AG04450 (cell line): ENCODE results near the gene CDH18. TPM values are rescaled to one million over a fixed set of nuclear protein-coding genes. Genes with fewer than 3 reads are reported as not detected.

Source experiments
- CTCF ChIA-PET: fragments of 300-600, 350-600 bp; formaldehyde crosslinking; extraction: SDS; loops from one replicate; lab custom pipeline; 2022; ENCODE audit warnings: antibody characterized with exemption, inconsistent platforms; lab: Charles Lee
- POLR2A ChIA-PET: fragments of 350-600 bp; formaldehyde crosslinking; extraction: SDS; loops from one replicate; lab custom pipeline; 2021; ENCODE audit warnings: antibody characterized with exemption, inconsistent platforms; lab: Yijun Ruan, JAX
- DNase-seq: peaks from one replicate; pipeline ENCODE4 v3.0.0-alpha.2; 2011; ENCODE audit warnings: low read depth, low spot score
- H3K27ac ChIP-seq: one replicate; pipeline ENCODE4 v1.5.1; 2012; ENCODE audit warnings: low read depth, low read length, control low read depth
- H3K27me3 ChIP-seq: one replicate; pipeline ENCODE4 v1.6.0; 2012; ENCODE audit warnings: low read length; ENCODE audit not compliant: control insufficient read depth, insufficient read depth
- H3K4me3 ChIP-seq: 2 replicates; pipeline ENCODE4 v1.5.1; 2011; ENCODE audit warnings: mild to moderate bottlenecking, low read depth, low read length, control low read depth
- H3K9me3 ChIP-seq: 2 replicates; pipeline ENCODE4 v1.5.1; 2012; ENCODE audit warnings: low read length; ENCODE audit not compliant: control insufficient read depth, insufficient read depth
- polyA plus RNA-seq: library from polyadenylated mRNA; depleted of rRNA; stranded (reverse); fragments of >200 nt; gene quantifications from 2 replicates; pipeline ENCODE4 v1.2.3, GENCODE V29; 2011
- TF ChIP-seq, protein P1 (sequence below): IDR thresholded peaks from 2 replicates; pipeline ENCODE4 v1.5.1; 2011; ENCODE audit warnings: low read depth, low read length, control low read depth, inconsistent platforms

CDH18 gene
- polyA plus RNA-seq, 1 experiment, result 0.19 TPM

DNA sequence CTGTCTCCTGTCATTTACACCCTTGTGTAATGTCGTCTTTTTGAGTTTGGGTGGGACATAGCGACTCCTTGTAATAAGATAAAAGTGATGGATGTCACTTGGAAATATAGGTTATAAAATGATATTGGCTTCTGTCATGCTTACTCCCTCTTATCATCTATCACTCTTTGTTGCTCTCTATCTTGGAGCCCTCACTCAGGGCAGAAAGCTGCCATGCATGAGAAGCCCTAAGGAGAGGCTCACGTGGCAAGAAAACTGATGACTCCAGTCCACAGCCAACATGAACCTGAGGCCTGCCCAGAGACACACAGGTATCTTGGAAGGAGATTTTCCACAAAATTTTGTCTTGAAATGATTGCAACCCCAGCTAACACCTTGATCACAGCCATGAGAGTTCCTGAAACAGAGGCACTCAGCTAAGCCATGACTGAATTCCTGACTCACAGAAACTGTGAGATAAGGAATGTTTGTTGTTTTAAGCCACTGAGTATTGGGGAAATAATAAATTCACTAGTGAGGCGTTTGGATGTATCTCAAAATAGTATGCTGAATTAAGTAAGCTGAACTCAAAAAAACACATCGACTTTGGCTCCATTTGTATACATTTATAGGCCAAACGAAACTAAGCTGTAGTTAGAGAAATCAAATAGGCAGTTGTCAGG is 216.7 kb downstream of the CDH18 start:
- Histone ChIP-seq H3K4me3 (no peak overlapping the region), H3K9me3 (no peaks in the 10 kb centered on the region), H3K27ac (no peak overlapping the region), H3K27me3 (no peaks in the 10 kb centered on the region)
- ChIA-PET CTCF (interaction anchor here (0.9 kb wide), 1 partner anchor 24 kb away, joined by 5 read pairs; no protein-coding TSS in a partner anchor), POLR2A (no interaction called here)
- TF ChIP-seq, protein P1, sequence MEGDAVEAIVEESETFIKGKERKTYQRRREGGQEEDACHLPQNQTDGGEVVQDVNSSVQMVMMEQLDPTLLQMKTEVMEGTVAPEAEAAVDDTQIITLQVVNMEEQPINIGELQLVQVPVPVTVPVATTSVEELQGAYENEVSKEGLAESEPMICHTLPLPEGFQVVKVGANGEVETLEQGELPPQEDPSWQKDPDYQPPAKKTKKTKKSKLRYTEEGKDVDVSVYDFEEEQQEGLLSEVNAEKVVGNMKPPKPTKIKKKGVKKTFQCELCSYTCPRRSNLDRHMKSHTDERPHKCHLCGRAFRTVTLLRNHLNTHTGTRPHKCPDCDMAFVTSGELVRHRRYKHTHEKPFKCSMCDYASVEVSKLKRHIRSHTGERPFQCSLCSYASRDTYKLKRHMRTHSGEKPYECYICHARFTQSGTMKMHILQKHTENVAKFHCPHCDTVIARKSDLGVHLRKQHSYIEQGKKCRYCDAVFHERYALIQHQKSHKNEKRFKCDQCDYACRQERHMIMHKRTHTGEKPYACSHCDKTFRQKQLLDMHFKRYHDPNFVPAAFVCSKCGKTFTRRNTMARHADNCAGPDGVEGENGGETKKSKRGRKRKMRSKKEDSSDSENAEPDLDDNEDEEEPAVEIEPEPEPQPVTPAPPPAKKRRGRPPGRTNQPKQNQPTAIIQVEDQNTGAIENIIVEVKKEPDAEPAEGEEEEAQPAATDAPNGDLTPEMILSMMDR, result no peak
- DNase-seq, result no peak

DNA sequence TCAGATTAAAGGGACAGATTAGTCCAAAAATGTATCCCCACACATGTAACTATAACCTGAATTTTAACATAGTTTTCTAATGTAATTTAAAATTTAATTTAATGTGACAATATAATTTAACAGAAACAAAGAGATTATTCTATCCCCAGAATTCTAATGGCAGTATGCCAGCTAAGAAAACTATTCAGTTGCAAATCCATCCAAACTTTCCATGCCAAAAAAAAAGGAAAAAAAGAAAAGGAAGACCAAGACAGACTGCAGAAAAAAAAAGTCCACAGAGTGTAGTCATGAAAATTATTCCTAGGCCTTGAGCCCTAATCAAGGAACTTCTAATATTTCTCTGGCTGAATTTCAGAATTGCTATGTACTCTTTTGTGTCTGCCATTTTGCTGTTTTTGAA is 217.6 kb downstream of the CDH18 start:
- CTCF ChIA-PET, result no interaction called here
- POLR2A ChIA-PET, result no interaction called here
- H3K27ac ChIP-seq, result no peak overlapping the region
- no peaks in the 10 kb centered on the region for H3K9me3 ChIP-seq
- TF ChIP-seq, protein P1, result no peak
- H3K27me3 ChIP-seq, result no peaks in the 10 kb centered on the region
- no peak overlapping the region for H3K4me3 ChIP-seq
- no peak for DNase-seq

DNA sequence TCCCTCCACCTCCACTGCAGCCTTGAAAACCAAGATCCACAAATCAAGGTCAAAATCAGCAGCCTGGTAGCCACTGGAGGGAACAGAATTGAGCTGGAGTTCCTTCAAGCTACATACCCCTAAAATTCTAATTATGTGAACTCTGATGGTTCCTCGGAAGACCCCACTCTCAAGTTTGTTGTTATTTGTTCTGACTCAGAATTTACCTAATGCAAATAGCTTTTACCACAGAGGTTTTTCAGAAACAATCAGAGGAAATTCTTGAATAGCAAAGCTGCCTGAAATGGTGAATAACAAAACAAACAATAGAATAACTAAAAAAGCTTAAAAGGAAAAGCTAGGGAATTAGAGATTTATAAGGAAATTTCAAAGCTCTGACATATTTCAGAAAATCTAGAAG is 220.0 kb downstream of the CDH18 start:
- no peak overlapping the region for H3K27ac ChIP-seq
- DNase-seq, result no peak
- no peaks in the 10 kb centered on the region for H3K9me3 ChIP-seq
- TF ChIP-seq, protein P1, result no peak
- POLR2A ChIA-PET, result no interaction called here
- CTCF ChIA-PET, result no interaction called here
- H3K4me3 ChIP-seq, result no peak overlapping the region
- no peaks in the 10 kb centered on the region for H3K27me3 ChIP-seq

DNA sequence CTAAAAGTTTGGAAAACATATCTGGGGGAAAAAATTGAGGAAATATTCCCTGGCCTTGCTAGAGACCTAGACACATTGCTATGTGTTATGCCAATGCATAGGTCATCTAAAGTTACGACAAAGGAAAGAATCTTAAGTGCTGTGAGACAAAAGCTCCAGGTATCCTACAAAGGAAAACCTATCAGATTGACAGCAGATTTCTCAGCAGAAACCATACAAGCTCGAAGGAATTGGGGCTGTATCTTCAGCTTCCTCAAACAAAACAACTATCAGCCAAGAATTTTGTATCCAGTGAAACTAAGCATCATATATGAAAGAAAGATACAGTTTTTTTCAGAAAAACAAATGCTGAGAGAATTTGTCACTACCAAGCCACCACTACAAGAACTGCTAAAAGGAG is 234.4 kb downstream of the CDH18 start:
- Histone ChIP-seq H3K9me3 (no peaks in the 10 kb centered on the region), H3K27me3 (no peaks in the 10 kb centered on the region), H3K27ac (no peak overlapping the region), H3K4me3 (no peak overlapping the region)
- TF ChIP-seq, protein P1, result no peak
- POLR2A ChIA-PET, result no interaction called here
- DNase-seq, result no peak
- CTCF ChIA-PET, result no interaction called here

DNA sequence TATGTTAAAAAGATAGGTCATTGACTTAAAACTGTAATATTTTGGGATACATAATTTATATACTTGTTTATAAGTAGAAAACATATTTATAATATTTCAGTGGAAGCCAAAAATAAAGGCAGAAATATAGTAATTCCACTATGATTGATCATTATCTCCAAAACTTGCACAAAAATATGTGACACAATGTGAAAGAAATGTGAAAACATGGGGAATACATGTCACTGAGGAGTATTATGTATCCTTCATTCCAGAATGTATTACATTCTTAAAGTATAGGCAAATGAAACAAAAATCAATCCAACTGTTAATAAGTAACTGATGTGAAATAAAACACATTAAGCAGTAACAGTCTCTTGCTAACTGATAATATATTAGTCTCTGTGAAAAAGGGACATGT is 236.7 kb downstream of the CDH18 start:
- no peaks in the 10 kb centered on the region for H3K27me3 ChIP-seq
- no peak overlapping the region for H3K27ac ChIP-seq
- DNase-seq, result no peak
- POLR2A ChIA-PET, result no interaction called here
- CTCF ChIA-PET, result no interaction called here
- no peaks in the 10 kb centered on the region for H3K9me3 ChIP-seq
- TF ChIP-seq, protein P1, result no peak
- H3K4me3 ChIP-seq, result no peak overlapping the region
